H1 (cell line): ENCODE measurements around the gene SENP1. TPM values are rescaled to one million over a fixed set of nuclear protein-coding genes. Genes with fewer than 3 reads are reported as not detected.

Experiments used
- CTCF ChIA-PET: fragments of 300-600 bp; sonication (Branson Sonifier 250); formaldehyde crosslinking; loops from one replicate; lab custom pipeline; 2021; ENCODE audit not compliant: partially characterized antibody; lab: Charles Lee
- POLR2A ChIA-PET: fragments of 300-600 bp; sonication (Branson Sonifier 250); formaldehyde crosslinking; loops from one replicate; lab custom pipeline; 2021; ENCODE audit warnings: inconsistent platforms; ENCODE audit not compliant: partially characterized antibody; lab: Charles Lee
- DNase-seq, 2 experiments: peaks; one replicate each; pipeline versions ENCODE4 v3.0.0 to v3.0.0-alpha.2; 2010 to 2022; ENCODE audit warnings: low spot score in 2 of 2, low read depth in 1 of 2, mixed read lengths in 1 of 2
- FAIRE-seq: peaks from 2 replicates; lab custom pipeline; 2011; peaks lifted over from hg19 to GRCh38; lab: Jason Lieb, UNC
- H2AFZ ChIP-seq: 2 replicates; pipeline ENCODE4 v1.8.1; 2012; ENCODE audit warnings: low read length, inconsistent platforms
- H2AK5ac ChIP-seq: 2 replicates; pipeline ENCODE4 v1.6.1; 2013; ENCODE audit warnings: low read depth, low read length
- H2BK120ac ChIP-seq: replicated peaks from 2 replicates; pipeline ENCODE3; 2013; ENCODE audit warnings: low read depth, low read length, inconsistent platforms
- H2BK12ac ChIP-seq: 2 replicates; pipeline ENCODE4 v1.6.1; 2013; ENCODE audit warnings: low read depth, low read length
- H2BK15ac ChIP-seq: 2 replicates; pipeline ENCODE4 v1.6.1; 2013; ENCODE audit warnings: low read length
- H2BK20ac ChIP-seq: 2 replicates; pipeline ENCODE4 v1.6.1; 2013; ENCODE audit warnings: low read length
- H2BK5ac ChIP-seq: 2 replicates; pipeline ENCODE4 v1.6.1; 2013; ENCODE audit warnings: low read depth, low read length
- H3K14ac ChIP-seq: 2 replicates; pipeline ENCODE4 v1.6.1; 2013; ENCODE audit warnings: inconsistent platforms; ENCODE audit not compliant: insufficient read length
- H3K18ac ChIP-seq: 2 replicates; pipeline ENCODE4 v1.6.1; 2013; ENCODE audit warnings: low read length; ENCODE audit errors: extremely low read depth
- H3K23ac ChIP-seq: 2 replicates; pipeline ENCODE4 v1.6.1; 2013; ENCODE audit warnings: inconsistent platforms; ENCODE audit not compliant: insufficient read length
- H3K23me2 ChIP-seq: 2 replicates; pipeline ENCODE4 v1.6.1; 2013; ENCODE audit warnings: low read depth, low read length
- H3K27ac ChIP-seq: 2 replicates; pipeline ENCODE4 v1.6.1; 2011; ENCODE audit warnings: low read depth, low read length, inconsistent platforms
- H3K27me3 ChIP-seq, 4 experiments: replicated peaks in 1 of 4; 1 replicate in 1 of 4; 2 replicates in 3 of 4; pipeline versions ENCODE4 v1.6.1 to v1.8.1; 2011 to 2013; ENCODE audit warnings: low read length in 3 of 4, mild to moderate bottlenecking in 3 of 4, inconsistent platforms in 2 of 4, mixed read lengths in 2 of 4, moderate library complexity in 1 of 4; ENCODE audit not compliant: control insufficient read depth in 3 of 4, insufficient read depth in 3 of 4; ENCODE audit errors: extremely low read depth in 1 of 4
- H3K36me3 ChIP-seq, 4 experiments: 2 replicates each; pipeline versions ENCODE4 v1.6.1 to v1.8.1; 2011 to 2013; ENCODE audit warnings: mild to moderate bottlenecking in 4 of 4, low read length in 3 of 4, moderate library complexity in 2 of 4, control low read depth in 1 of 4, inconsistent platforms in 1 of 4; ENCODE audit not compliant: insufficient read depth in 4 of 4, control insufficient read depth in 2 of 4
- H3K4ac ChIP-seq: replicated peaks from 2 replicates; pipeline ENCODE3; 2013; ENCODE audit warnings: low read length, low read depth, mixed read lengths, inconsistent platforms; ENCODE audit not compliant: insufficient read length
- H3K4me1 ChIP-seq, 4 experiments: replicated peaks in 1 of 4; 1 replicate in 1 of 4; 2 replicates in 3 of 4; pipeline versions ENCODE4 v1.6.1 to v1.8.1; 2011 to 2013; ENCODE audit warnings: low read length in 3 of 4, inconsistent platforms in 2 of 4, mixed read lengths in 1 of 4; ENCODE audit not compliant: insufficient read depth in 4 of 4, control insufficient read depth in 3 of 4
- H3K4me2 ChIP-seq, 2 experiments: 2 replicates each; pipeline versions ENCODE4 v1.6.1 to v1.8.1; 2011 to 2013; ENCODE audit warnings: low read depth in 2 of 2, low read length in 2 of 2, control low read depth in 1 of 2, inconsistent platforms in 1 of 2, mild to moderate bottlenecking in 1 of 2; ENCODE audit not compliant: insufficient read depth in 1 of 2
- H3K4me3 ChIP-seq, 4 experiments: fragments of 200-600, 300-600 bp in 1 of 4; sonication (generic), shearing (Covaris generic), sonication (Bioruptor Twin) in 1 of 4; 2 replicates each; pipeline versions ENCODE4 v1.5.1 to v1.8.1; 2011 to 2016; ENCODE audit warnings: low read length in 4 of 4, low read depth in 3 of 4, control low read depth in 2 of 4, inconsistent platforms in 2 of 4, mild to moderate bottlenecking in 2 of 4, mixed read lengths in 1 of 4, moderate library complexity in 1 of 4; ENCODE audit not compliant: insufficient read depth in 2 of 4; ENCODE audit errors: extremely low read depth in 1 of 4
- H3K56ac ChIP-seq: replicated peaks from 2 replicates; pipeline ENCODE3; 2013; ENCODE audit warnings: low read depth, mild to moderate bottlenecking, mixed read lengths, low read length, inconsistent platforms; ENCODE audit not compliant: insufficient read length
- H3K79me1 ChIP-seq: 2 replicates; pipeline ENCODE4 v1.6.1; 2013; ENCODE audit warnings: low read depth, low read length, control low read depth
- H3K79me2 ChIP-seq, 2 experiments: 2 replicates each; pipeline versions ENCODE4 v1.6.1 to v1.8.1; 2012 to 2013; ENCODE audit warnings: low read length in 2 of 2, mild to moderate bottlenecking in 2 of 2, inconsistent platforms in 1 of 2; ENCODE audit not compliant: insufficient read depth in 2 of 2, control insufficient read depth in 1 of 2
- H3K9ac ChIP-seq, 4 experiments: replicated peaks in 1 of 4; 1 replicate in 1 of 4; 2 replicates in 3 of 4; pipeline versions ENCODE4 v1.6.1 to v1.8.1; 2011 to 2013; ENCODE audit warnings: low read depth in 3 of 4, low read length in 3 of 4, control low read depth in 2 of 4, mild to moderate bottlenecking in 2 of 4, moderate library complexity in 2 of 4, inconsistent platforms in 1 of 4; ENCODE audit errors: extremely low read depth in 1 of 4
- H3K9me3 ChIP-seq, 2 experiments: 2 replicates each; pipeline versions ENCODE4 v1.6.1 to v1.8.1; 2012 to 2013; ENCODE audit warnings: mild to moderate bottlenecking in 2 of 2, moderate library complexity in 2 of 2, control low read depth in 1 of 2, inconsistent platforms in 1 of 2, low read depth in 1 of 2, low read length in 1 of 2, mixed read lengths in 1 of 2; ENCODE audit not compliant: insufficient read depth in 2 of 2
- H4K20me1 ChIP-seq, 2 experiments: replicated peaks in 1 of 2; 2 replicates each; pipeline versions ENCODE3 to v1.8.1; 2011 to 2013; ENCODE audit warnings: inconsistent platforms in 2 of 2, low read length in 2 of 2, mild to moderate bottlenecking in 1 of 2; ENCODE audit not compliant: insufficient read depth in 2 of 2, control insufficient read depth in 1 of 2
- H4K5ac ChIP-seq: 2 replicates; pipeline ENCODE4 v1.6.1; 2013; ENCODE audit warnings: low read length, low read depth, mixed read lengths, inconsistent platforms; ENCODE audit not compliant: insufficient read length
- H4K8ac ChIP-seq: 2 replicates; pipeline ENCODE4 v1.8.0; 2013; ENCODE audit warnings: mild to moderate bottlenecking, moderate library complexity, low read length, inconsistent platforms; ENCODE audit not compliant: insufficient read depth; ENCODE audit errors: extremely low read depth
- H4K91ac ChIP-seq: replicated peaks from 2 replicates; pipeline ENCODE3; 2013; ENCODE audit warnings: low read length, mixed read lengths, inconsistent platforms; ENCODE audit not compliant: insufficient read length
- BACH1 ChIP-seq: IDR thresholded peaks from 2 replicates; pipeline ENCODE4 v1.6.1; 2012; ENCODE audit warnings: low read length, improper control_type of control experiment
- CREB1 ChIP-seq: IDR thresholded peaks from 2 replicates; pipeline ENCODE4 v1.6.1; 2012; ENCODE audit warnings: inconsistent platforms
- JUN ChIP-seq: IDR thresholded peaks from 2 replicates; pipeline ENCODE4 v1.6.1; 2011; ENCODE audit warnings: low read depth, mild to moderate bottlenecking, improper control_type of control experiment, low read length
- KDM1A ChIP-seq: fragments of 200-600, 300-600 bp; sonication (generic); IDR thresholded peaks from 2 replicates; pipeline ENCODE4 v1.7.1; 2016; ENCODE audit warnings: mild to moderate bottlenecking, low read length, borderline replicate concordance
- NANOG ChIP-seq: IDR thresholded peaks from 2 replicates; pipeline ENCODE4 v1.6.1; 2011; ENCODE audit warnings: low read length, low read depth, mild to moderate bottlenecking, inconsistent platforms; ENCODE audit not compliant: insufficient read depth, poor library complexity, severe bottlenecking
- RFX5 ChIP-seq: IDR thresholded peaks from 2 replicates; pipeline ENCODE4 v1.6.1; 2011; ENCODE audit warnings: low read depth, low read length, improper control_type of control experiment, borderline replicate concordance
- RXRA ChIP-seq: IDR thresholded peaks from 2 replicates; pipeline ENCODE4 v1.6.1; 2011; ENCODE audit warnings: low read depth, mild to moderate bottlenecking, low read length, moderate library complexity; ENCODE audit not compliant: insufficient read depth
- SIX5 ChIP-seq: IDR thresholded peaks from 2 replicates; pipeline ENCODE4 v1.6.1; 2011; ENCODE audit warnings: mild to moderate bottlenecking, low read depth, low read length
- TAF1 ChIP-seq: IDR thresholded peaks from 2 replicates; pipeline ENCODE4 v1.6.1; 2011; ENCODE audit warnings: mild to moderate bottlenecking, low read depth, low read length
- TEAD4 ChIP-seq: IDR thresholded peaks from 2 replicates; pipeline ENCODE4 v1.6.1; 2012; ENCODE audit warnings: low read depth, low read length, inconsistent platforms, mixed read lengths
- WGBS, 2 experiments: shearing (Covaris generic) in 1 of 2; methylation state at CpG; one replicate each; pipeline versions ENCODE4 v1.1.6 to v1.1.7; 2013 to 2015; ENCODE audit warnings: low lambda C conversion rate in 2 of 2, mixed read lengths in 2 of 2, inconsistent platforms in 1 of 2, low coverage in 1 of 2, missing lambda C conversion rate in 1 of 2; ENCODE audit not compliant: insufficient replicate concordance in 2 of 2, insufficient coverage in 1 of 2, insufficient read length in 1 of 2; ENCODE audit errors: extremely low coverage in 1 of 2, missing lambda C conversion rate in 1 of 2; 5-methylcytosine and 5-hydroxymethylcytosine counted together
- polyA plus RNA-seq, 7 experiments: library from polyadenylated mRNA; depleted of rRNA in 3 of 7; stranded (reverse) in 5 of 7; unstranded in 2 of 7; fragments of >200 nt in 5 of 7; fragments of 200-250 nt in 2 of 7; gene quantifications; 1 replicate in 5 of 7; 2 replicates in 1 of 7; 4 replicates in 1 of 7; pipeline versions ENCODE4 v1.2.1 to v1.2.3, GENCODE V29; 2011 to 2013; ENCODE audit warnings: missing spikeins in 2 of 7, mixed read lengths in 2 of 7
- total RNA-seq: library from RNA; stranded (reverse); fragmentation: NEBNext Ultra II Directional; extraction: Animal tissue kit (Norgen Biotek cat#: 25700); gene quantifications from 2 replicates; pipeline ENCODE4 v1.2.1, GENCODE V29; 2021

SENP1 gene
- total and polyA plus RNA-seq, 2 of the 8 experiments (the other 6 are each of a cell fraction or from before 2014, with no cell fraction given), result 14.2 to 31.5 TPM

GRCh38 chr12:48069241-48069640 is 36.6 kb downstream of the SENP1 start:
- FAIRE-seq, result no peak
- Histone ChIP-seq H3K36me3 (peaks cover 0 to 36% (median 16%) of the 10 kb centered on the region in 4 experiments; a peak in 7 of 8 replicates), H2AFZ (no peak overlapping the region), H2BK5ac (no peak overlapping the region), H3K23ac (no peak overlapping the region), H3K9me3 (no peaks in the 10 kb centered on the region), H2BK12ac (no peak overlapping the region), H2BK120ac (no peak overlapping the region), H3K4me2 (no peak overlapping the region), H3K4ac (no peak overlapping the region), H3K23me2 (no peaks in the 10 kb centered on the region), H2AK5ac (no peak overlapping the region), H3K79me1 (no peaks in the 10 kb centered on the region; the same call in 1 of the 2 replicates), H4K91ac (no peak overlapping the region), H3K14ac (no peak overlapping the region), H3K4me1 (no peaks in the 10 kb centered on the region), H4K8ac (no peak overlapping the region), H3K79me2 (no peaks in the 10 kb centered on the region), H4K5ac (no peak overlapping the region), H2BK15ac (no peak overlapping the region), H4K20me1 (peaks cover 0 to 1% of the 10 kb centered on the region in 2 experiments), H3K27me3 (peaks cover 0 to 1% (median 0%) of the 10 kb centered on the region in 4 experiments; a peak in 1 of 7 replicates), H3K4me3 (no peak overlapping the region), H3K9ac (no peak overlapping the region), H3K27ac (no peak overlapping the region), H3K18ac (no peak overlapping the region), H3K56ac (no peak overlapping the region), H2BK20ac (no peak overlapping the region)
- CTCF ChIA-PET, result interaction anchor here (0.7 kb wide), 1 partner anchor 215 kb away, joined by 3 read pairs; no protein-coding TSS in a partner anchor
- POLR2A ChIA-PET, result interaction anchor here (0.6 kb wide), 1 partner anchor 74 kb away, joined by 3 read pairs; no protein-coding TSS in a partner anchor
- no peak for TF ChIP-seq NANOG
- TF ChIP-seq KDM1A, result no peak
- TF ChIP-seq JUN, result no peak
- TF ChIP-seq CREB1, result no peak
- TF ChIP-seq RFX5, result no peak
- TF ChIP-seq TAF1, result no peak
- TF ChIP-seq RXRA, result no peak
- no peak for TF ChIP-seq BACH1
- no peak for TF ChIP-seq SIX5
- no peak for TF ChIP-seq TEAD4
- no peak for DNase-seq
- 90% methylated on average over 1 of the region's 1 CpG; no CpG with 5 or more reads in 1 of the 2 experiments for WGBS, 2 experiments
